Lung (tissue), 12 donors: Measurements from ENCODE around the gene DHX34. TPM values are rescaled to one million over a fixed set of nuclear protein-coding genes. Genes with fewer than 3 reads are reported as not detected.

Experiments
- ATAC-seq: fragments of 200-7000 bp; cut with Tn5 transposase; one replicate; pipeline ENCODE4 v1.9.1; 2020; ENCODE audit warnings: moderate number of reproducible peaks; ENCODE audit not compliant: insufficient read depth, low FRiP score
- DNase-seq, 3 donors: peaks; one replicate each; pipeline ENCODE4 v3.0.0-alpha.2; 2013 to 2017
- H3K27ac ChIP-seq, 2 donors: one replicate each; pipeline ENCODE4 v1.5.1; 2013; ENCODE audit warnings: mild to moderate bottlenecking in 2 of 2, moderate library complexity in 2 of 2, control low read depth in 1 of 2, inconsistent platforms in 1 of 2, low read depth in 1 of 2, low read length in 1 of 2
- H3K27me3 ChIP-seq, 3 donors: one replicate each; pipeline ENCODE4 v1.5.1; 2013; ENCODE audit warnings: low read length in 2 of 3; ENCODE audit not compliant: control insufficient read depth in 3 of 3, insufficient read depth in 3 of 3
- H3K36me3 ChIP-seq, 4 donors: one replicate each; pipeline ENCODE4 v1.5.1; 2013; ENCODE audit warnings: low read length in 4 of 4, mild to moderate bottlenecking in 1 of 4, moderate library complexity in 1 of 4; ENCODE audit not compliant: control insufficient read depth in 4 of 4, insufficient read depth in 4 of 4
- H3K4me1 ChIP-seq, 5 donors: one replicate each; pipeline ENCODE4 v1.5.1; 2013; ENCODE audit warnings: low read length in 5 of 5, mild to moderate bottlenecking in 2 of 5, moderate library complexity in 1 of 5; ENCODE audit not compliant: control insufficient read depth in 5 of 5, insufficient read depth in 5 of 5
- H3K4me3 ChIP-seq: one replicate; pipeline ENCODE4 v1.5.1; 2013; ENCODE audit warnings: mild to moderate bottlenecking, control low read depth, moderate library complexity
- H3K9ac ChIP-seq, 2 donors: one replicate each; pipeline ENCODE4 v1.5.1; 2013; ENCODE audit warnings: low read length in 2 of 2, control low read depth in 1 of 2; ENCODE audit not compliant: insufficient read depth in 1 of 2
- H3K9me3 ChIP-seq, 4 donors: one replicate each; pipeline ENCODE4 v1.5.1; 2013; ENCODE audit warnings: low read length in 3 of 4, mild to moderate bottlenecking in 1 of 4, moderate library complexity in 1 of 4; ENCODE audit not compliant: control insufficient read depth in 4 of 4, insufficient read depth in 3 of 4
- CTCF ChIP-seq: IDR thresholded peaks from 2 replicates; pipeline ENCODE4 v1.5.1; 2012; ENCODE audit warnings: mild to moderate bottlenecking; ENCODE audit errors: control extremely low read depth, extremely low read depth
- WGBS, 2 donors: extraction: QIAGEN DNeasy Blood & Tissue Kit; methylation state at CpG; one replicate each; pipeline ENCODE4 v1.1.7; 2013; 5-methylcytosine and 5-hydroxymethylcytosine counted together
- polyA plus RNA-seq, 2 donors: library from polyadenylated mRNA; stranded (reverse); fragments of 200-250 nt; gene quantifications; one replicate each; pipeline ENCODE4 v1.2.1, GENCODE V29; 2013
- total RNA-seq, 2 donors: library from RNA; depleted of rRNA in 1 of 2; stranded (reverse); fragments of >200 nt in 1 of 2; gene quantifications; one replicate each; pipeline ENCODE4 v1.2.1, GENCODE V29; 2014 to 2021
- donor health status: control.
- donor health status: control.
- donor health status: Bipolar disorder and iron deficiency.
- donor health status: healthy.
- donor health status: DM: yes; HTN: yes; CAD: no.

The DHX34 gene
- total and polyA plus RNA-seq, 4 donors, result 13.5 to 24.2 (median 16.5) TPM

DNA sequence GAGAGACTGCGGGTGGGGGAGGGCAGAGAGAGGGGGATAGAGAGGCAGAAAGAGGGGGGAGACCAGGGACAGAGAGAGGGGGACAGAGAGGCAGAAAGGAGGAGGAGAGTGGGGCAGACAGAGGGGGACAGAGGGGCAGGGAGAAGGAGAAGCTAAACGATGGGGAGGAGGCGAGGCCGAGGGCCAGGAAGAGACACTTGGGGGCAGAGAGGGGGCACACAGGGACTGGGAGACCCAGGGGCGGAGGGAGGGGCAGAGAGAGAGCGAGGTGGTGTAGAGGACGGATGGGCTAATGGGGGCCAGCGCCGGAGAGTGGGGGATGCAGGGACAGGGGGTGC lies 69.5 kb downstream of the DHX34 start:
- Histone ChIP-seq H3K27me3 (peaks cover 3 to 67% (median 29%) of the 10 kb centered on the region in 3 donors), H3K9me3 (peaks cover 0 to 7% (median 0%) of the 10 kb centered on the region in 4 donors), H3K36me3 (peaks cover 0 to 5% (median 3%) of the 10 kb centered on the region in 4 donors), H3K27ac (no peak overlapping the region), H3K9ac (no peak overlapping the region), H3K4me1 (peaks cover 0 to 11% (median 0%) of the 10 kb centered on the region in 5 donors), H3K4me3 (no peak overlapping the region)
- TF ChIP-seq CTCF, result no peak
- 0 to 2% methylated on average over 9 of the region's 9 CpGs for WGBS, 2 donors
- ATAC-seq, result no peak
- peak in 1 of 3 donors; percentile 24 for DNase-seq

DNA sequence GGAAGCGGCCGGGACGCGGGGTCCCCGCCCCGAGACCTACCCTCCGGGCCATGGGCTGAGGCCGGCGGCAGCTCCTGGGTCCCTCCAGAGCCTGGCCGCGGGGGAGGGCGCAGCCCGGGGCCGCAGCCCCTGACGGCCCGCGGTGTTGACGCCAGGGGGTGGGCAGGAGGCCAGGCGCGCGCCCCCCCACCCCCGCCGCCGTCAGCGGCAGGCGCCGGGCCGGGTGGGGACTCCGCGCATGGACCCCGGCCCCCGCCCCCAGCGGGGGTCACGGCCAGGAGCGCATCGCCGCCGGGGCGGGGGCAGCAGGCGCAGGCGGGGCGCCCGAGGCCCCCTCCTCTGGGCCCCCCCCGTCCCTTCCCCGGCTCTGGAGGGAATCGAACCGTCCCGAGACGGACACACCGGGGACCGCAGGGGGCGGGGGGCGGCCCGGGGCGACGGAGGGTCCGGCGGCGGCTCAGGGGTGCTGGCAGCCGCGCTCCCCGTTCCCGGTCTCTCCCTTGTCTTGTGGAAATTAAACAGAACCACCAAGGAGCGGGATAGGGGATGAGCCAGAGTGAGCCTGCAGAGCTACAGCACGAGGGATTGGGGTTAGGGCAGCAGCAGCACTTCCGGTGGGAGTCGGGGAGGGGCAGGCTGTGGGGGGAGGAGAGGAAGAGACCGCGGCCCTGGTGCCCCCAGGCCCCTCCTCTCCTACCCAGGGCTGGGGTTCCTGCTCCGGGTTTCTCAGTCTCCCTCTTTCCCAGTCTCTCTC lies 70.1 kb downstream of the DHX34 start, which contains the start of gene MEIS3:
Gene MEIS3 (minus strand): TSS at position 498 of the 754 bp plus-strand sequence. CDS start 446 bp downstream, at position 52.
- DNase-seq (peak in 1 of 3 donors; percentile 23), ATAC-seq (no peak)
- Histone ChIP-seq H3K9me3 (peaks cover 0 to 4% (median 0%) of the 10 kb centered on the region in 4 donors), H3K4me1 (peaks cover 0 to 11% (median 0%) of the 10 kb centered on the region in 5 donors), H3K27ac (no peak within 1 kb of the TSS), H3K36me3 (peaks cover 0 to 2% (median 2%) of the 10 kb centered on the region in 4 donors), H3K4me3 (no peak within 1 kb of the TSS), H3K9ac (no peak within 1 kb of the TSS), H3K27me3 (peaks cover 3 to 72% (median 32%) of the 10 kb centered on the region in 3 donors)
- no peak for TF ChIP-seq CTCF
- 1 to 2% methylated on average over 33 to 70 of the region's 70 CpGs for WGBS, 2 donors

DNA sequence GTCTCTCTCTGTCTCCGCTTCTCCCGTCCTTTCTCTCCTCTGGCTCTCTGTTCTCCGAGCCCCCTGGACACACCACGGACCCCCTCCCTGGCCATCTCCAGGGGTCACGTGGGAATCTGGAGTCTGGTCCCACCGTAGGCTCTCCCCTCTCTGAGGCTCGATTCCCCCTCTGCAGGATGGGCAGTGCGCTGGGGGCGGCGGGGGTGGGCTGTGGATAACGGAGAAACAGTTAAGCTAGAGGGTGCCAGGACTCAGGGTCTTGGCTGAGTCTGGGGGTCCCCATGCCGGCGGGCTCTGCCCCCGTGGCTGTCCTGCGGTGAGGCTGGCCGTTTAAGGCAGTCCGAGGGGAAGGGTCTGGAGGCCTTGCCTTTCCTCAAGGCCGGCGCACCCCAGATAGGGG lies 70.7 kb downstream of the DHX34 start:
- WGBS, 2 donors, result 4 to 9% methylated on average over 19 of the region's 19 CpGs
- peaks cover 3 to 76% (median 32%) of the 10 kb centered on the region in 3 donors for H3K27me3 ChIP-seq
- no peak overlapping the region for H3K27ac ChIP-seq
- peaks cover 0 to 4% (median 0%) of the 10 kb centered on the region in 4 donors for H3K9me3 ChIP-seq
- H3K36me3 ChIP-seq, result no peaks in the 10 kb centered on the region
- ATAC-seq (no peak), DNase-seq (no peak)
- no peak overlapping the region for H3K4me3 ChIP-seq
- H3K9ac ChIP-seq, result no peak overlapping the region
- H3K4me1 ChIP-seq, result peaks cover 0 to 11% (median 0%) of the 10 kb centered on the region in 5 donors
- no peak for TF ChIP-seq CTCF
